CD4-positive, alpha-beta T cell (primary cell): Measurements from ENCODE around the gene SLC5A11. TPM values are rescaled to one million over a fixed set of nuclear protein-coding genes. Genes with fewer than 3 reads are reported as not detected.

Experiments
- ATAC-seq: fragments of 200-7000 bp; cut with Tn5 transposase; one replicate; pipeline ENCODE4 v1.10.0; 2022; ENCODE audit warnings: mild to moderate bottlenecking; ENCODE audit not compliant: poor library complexity
- CTCF ChIA-PET: fragments of 350-600 bp; sonication (Branson Sonifier 250); formaldehyde crosslinking; loops from one replicate; lab custom pipeline; 2021; ENCODE audit warnings: antibody characterized with exemption, inconsistent platforms; lab: Charles Lee
- POLR2A ChIA-PET: fragments of 350-600 bp; sonication (Branson Sonifier 250); formaldehyde crosslinking; loops from one replicate; lab custom pipeline; 2021; ENCODE audit warnings: antibody characterized with exemption, inconsistent platforms; lab: Charles Lee
- DNase-seq, 14 experiments: peaks; one replicate each; pipeline ENCODE4 v3.0.0-alpha.2; 2013 to 2020; ENCODE audit warnings: mixed read lengths in 2 of 14
- H3K27ac ChIP-seq, 2 donors: one replicate each; pipeline versions ENCODE4 v1.5.1 to v1.7.0; 2013; ENCODE audit warnings: low read length in 2 of 2, low read depth in 1 of 2, mild to moderate bottlenecking in 1 of 2
- H3K27me3 ChIP-seq, 2 experiments: 1 replicate in 1 of 2; 2 replicates in 1 of 2; pipeline versions ENCODE4 v1.6.1 to v1.7.0; 2013; ENCODE audit warnings: low read length in 2 of 2, control low read depth in 1 of 2, mild to moderate bottlenecking in 1 of 2, moderate library complexity in 1 of 2; ENCODE audit not compliant: insufficient read depth in 2 of 2, control insufficient read depth in 1 of 2
- H3K36me3 ChIP-seq: one replicate; pipeline ENCODE4 v1.6.1; 2013; ENCODE audit warnings: low read length, control low read depth; ENCODE audit not compliant: insufficient read depth
- H3K4me1 ChIP-seq: one replicate; pipeline ENCODE4 v1.6.1; 2013; ENCODE audit warnings: low read length, control low read depth; ENCODE audit not compliant: insufficient read depth
- H3K4me3 ChIP-seq: one replicate; pipeline ENCODE4 v1.5.1; 2013; ENCODE audit warnings: mild to moderate bottlenecking, low read length, moderate library complexity
- H3K9me3 ChIP-seq, 2 experiments: 1 replicate in 1 of 2; 2 replicates in 1 of 2; pipeline versions ENCODE4 v1.6.1 to v1.7.0; 2013; ENCODE audit warnings: low read length in 2 of 2, mild to moderate bottlenecking in 2 of 2, control low read depth in 1 of 2, moderate library complexity in 1 of 2; ENCODE audit not compliant: control insufficient read depth in 1 of 2, insufficient read depth in 1 of 2
- H3K27ac Mint-ChIP-seq: one replicate; pipeline ENCODE4 v1.8.0; 2020; ENCODE audit warnings: mixed read lengths
- H3K27me3 Mint-ChIP-seq: one replicate; pipeline ENCODE4 v1.8.0; 2021; ENCODE audit warnings: mixed read lengths
- H3K36me3 Mint-ChIP-seq: one replicate; pipeline ENCODE4 v1.8.0; 2021; ENCODE audit warnings: low read depth, mixed read lengths
- H3K4me1 Mint-ChIP-seq: one replicate; pipeline ENCODE4 v1.8.0; 2021; ENCODE audit warnings: low read depth, mixed read lengths
- H3K4me3 Mint-ChIP-seq: one replicate; pipeline ENCODE4 v1.8.0; 2020; ENCODE audit warnings: mild to moderate bottlenecking, mixed read lengths
- H3K9me3 Mint-ChIP-seq: one replicate; pipeline ENCODE4 v1.8.0; 2020; ENCODE audit warnings: mixed read lengths
- intact Hi-C, 2 experiments: fragments of 100-400 bp; cut with DNase I in 1 of 2; cut with micrococcal nuclease in 1 of 2; formaldehyde crosslinking; loops; one replicate each; pipeline versions ENCODE4 v1.15.1 to v1.9.0; 2023 to 2025; cut with DNase I, micrococcal nuclease
- total RNA-seq, 174 experiments: library from RNA in 2 of 174; stranded (reverse) in 2 of 174; gene quantifications; one replicate each; pipeline ENCODE4 v1.2.3 and lab custom pipeline; 2021 to 2026
- TF ChIP-seq, protein P1 (sequence below): fragments of 200-600 bp; IDR thresholded peaks from one replicate; pipeline ENCODE4 v1.8.0; 2022; ENCODE audit warnings: antibody characterized with exemption, mild to moderate bottlenecking

The SLC5A11 gene
- total RNA-seq, 2 experiments from 2014 or later, result 0.11 to 0.44 TPM

DNA sequence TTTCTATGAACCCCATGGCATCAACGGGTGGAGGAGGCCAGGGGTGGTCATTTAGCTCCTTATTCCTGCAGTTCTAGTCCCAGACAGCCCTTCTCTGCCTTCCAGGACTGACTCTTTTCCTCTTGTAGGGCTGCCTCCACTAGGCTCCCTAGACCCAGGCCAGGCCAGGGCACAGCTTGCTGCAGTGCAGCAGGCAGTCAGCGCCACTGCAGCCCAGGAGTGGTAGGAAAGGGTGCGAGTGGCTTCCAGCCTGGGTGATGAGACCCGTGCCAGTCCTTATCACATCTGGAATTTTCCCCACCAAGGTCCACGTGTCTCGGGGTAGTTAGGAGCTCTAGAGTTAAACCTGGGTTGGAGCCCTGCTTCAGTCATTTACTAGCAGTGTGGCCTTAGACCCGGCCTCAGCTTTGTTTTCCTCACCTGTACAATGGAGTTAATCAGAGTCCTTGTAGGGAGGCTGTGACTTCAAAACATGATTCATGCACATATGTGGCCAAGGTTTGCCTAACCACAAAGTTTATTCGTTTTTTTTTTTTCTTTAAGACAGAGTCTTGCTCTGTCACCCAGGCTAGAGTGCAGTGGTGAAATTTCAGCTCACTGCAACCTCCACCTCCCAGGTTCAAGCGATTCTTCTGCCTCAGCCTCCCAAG lies 4.7 kb downstream of the SLC5A11 start:
- H3K9me3 Mint-ChIP-seq, result no peaks in the 10 kb centered on the region
- no peak overlapping the region for H3K4me3 Mint-ChIP-seq
- Histone ChIP-seq H3K27ac (no peak overlapping the region), H3K27me3 (no peaks in the 10 kb centered on the region), H3K36me3 (no peaks in the 10 kb centered on the region), H3K4me3 (no peak overlapping the region), H3K4me1 (no peaks in the 10 kb centered on the region), H3K9me3 (no peaks in the 10 kb centered on the region)
- TF ChIP-seq, protein P1, sequence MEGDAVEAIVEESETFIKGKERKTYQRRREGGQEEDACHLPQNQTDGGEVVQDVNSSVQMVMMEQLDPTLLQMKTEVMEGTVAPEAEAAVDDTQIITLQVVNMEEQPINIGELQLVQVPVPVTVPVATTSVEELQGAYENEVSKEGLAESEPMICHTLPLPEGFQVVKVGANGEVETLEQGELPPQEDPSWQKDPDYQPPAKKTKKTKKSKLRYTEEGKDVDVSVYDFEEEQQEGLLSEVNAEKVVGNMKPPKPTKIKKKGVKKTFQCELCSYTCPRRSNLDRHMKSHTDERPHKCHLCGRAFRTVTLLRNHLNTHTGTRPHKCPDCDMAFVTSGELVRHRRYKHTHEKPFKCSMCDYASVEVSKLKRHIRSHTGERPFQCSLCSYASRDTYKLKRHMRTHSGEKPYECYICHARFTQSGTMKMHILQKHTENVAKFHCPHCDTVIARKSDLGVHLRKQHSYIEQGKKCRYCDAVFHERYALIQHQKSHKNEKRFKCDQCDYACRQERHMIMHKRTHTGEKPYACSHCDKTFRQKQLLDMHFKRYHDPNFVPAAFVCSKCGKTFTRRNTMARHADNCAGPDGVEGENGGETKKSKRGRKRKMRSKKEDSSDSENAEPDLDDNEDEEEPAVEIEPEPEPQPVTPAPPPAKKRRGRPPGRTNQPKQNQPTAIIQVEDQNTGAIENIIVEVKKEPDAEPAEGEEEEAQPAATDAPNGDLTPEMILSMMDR, result no peak
- ATAC-seq, result no peak
- no peaks in the 10 kb centered on the region for H3K27me3 Mint-ChIP-seq
- intact Hi-C loops, result no loop called here
- H3K27ac Mint-ChIP-seq, result no peak overlapping the region
- CTCF ChIA-PET, result interaction anchor here (1.1 kb wide), 1 partner anchor 16 kb away, joined by 3 read pairs; no protein-coding TSS in a partner anchor
- no peak for DNase-seq
- H3K4me1 Mint-ChIP-seq, result no peaks in the 10 kb centered on the region
- H3K36me3 Mint-ChIP-seq, result no peaks in the 10 kb centered on the region
- POLR2A ChIA-PET, result no interaction called here

DNA sequence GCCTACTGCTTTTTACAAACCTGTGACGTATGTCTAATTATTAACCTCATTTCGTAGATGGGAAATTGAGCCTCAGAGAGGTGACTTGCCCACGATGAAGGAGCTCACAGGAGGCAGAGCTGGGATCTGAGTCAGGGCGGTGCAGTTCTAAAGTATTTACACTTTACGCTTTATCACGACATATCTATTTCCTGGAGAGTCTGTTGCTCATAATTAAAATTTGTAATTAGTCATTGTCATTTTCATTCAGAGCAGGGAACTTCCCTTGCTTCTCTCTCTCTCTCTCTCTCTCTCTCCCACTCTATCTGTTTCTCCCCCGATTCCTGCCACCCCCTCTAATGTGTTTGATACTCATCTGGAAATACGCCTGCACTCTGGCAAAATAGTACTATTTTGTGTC lies 5.9 kb downstream of the SLC5A11 start:
- no peak overlapping the region for H3K27ac Mint-ChIP-seq
- Histone ChIP-seq H3K27me3 (no peaks in the 10 kb centered on the region), H3K4me1 (no peaks in the 10 kb centered on the region), H3K27ac (no peak overlapping the region), H3K4me3 (no peak overlapping the region), H3K9me3 (peaks cover 0 to under 1% of the 10 kb centered on the region in 2 experiments), H3K36me3 (no peaks in the 10 kb centered on the region)
- no peak overlapping the region for H3K4me3 Mint-ChIP-seq
- H3K27me3 Mint-ChIP-seq, result no peaks in the 10 kb centered on the region
- CTCF ChIA-PET, result interaction anchor here (1.0 kb wide), 1 partner anchor 16 kb away, joined by 3 read pairs; no protein-coding TSS in a partner anchor
- H3K4me1 Mint-ChIP-seq, result no peaks in the 10 kb centered on the region
- intact Hi-C loops, result no loop called here
- POLR2A ChIA-PET, result no interaction called here
- DNase-seq (no peak), ATAC-seq (no peak)
- H3K36me3 Mint-ChIP-seq, result no peaks in the 10 kb centered on the region
- TF ChIP-seq, protein P1, result no peak
- no peaks in the 10 kb centered on the region for H3K9me3 Mint-ChIP-seq

DNA sequence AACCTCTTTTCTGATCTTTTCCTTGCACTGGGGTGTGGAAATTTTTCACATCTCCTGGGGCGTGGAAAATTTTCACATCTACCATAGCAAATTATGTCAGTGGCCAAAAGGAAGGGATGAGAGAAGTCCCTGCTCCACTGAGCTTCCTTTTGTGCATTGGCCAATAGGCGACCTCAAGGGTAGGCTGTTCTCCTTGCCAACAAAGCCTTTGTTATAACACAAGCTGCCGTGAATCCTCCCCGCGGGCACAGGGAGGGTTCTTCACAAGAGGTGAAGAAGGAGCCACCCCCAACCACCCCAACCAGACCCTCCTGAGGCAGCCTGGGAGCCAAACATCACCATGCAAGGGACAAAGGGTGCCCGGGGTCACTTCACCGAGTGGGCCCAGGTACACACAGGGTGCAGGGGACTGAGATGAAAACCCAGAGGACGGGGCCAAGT lies 6.5 kb downstream of the SLC5A11 start:
- DNase-seq (no peak), ATAC-seq (no peak)
- no peaks in the 10 kb centered on the region for H3K4me1 ChIP-seq
- no peak overlapping the region for H3K27ac Mint-ChIP-seq
- H3K36me3 ChIP-seq, result no peaks in the 10 kb centered on the region
- no peaks in the 10 kb centered on the region for H3K27me3 ChIP-seq
- no peak overlapping the region for H3K27ac ChIP-seq
- H3K4me1 Mint-ChIP-seq, result no peaks in the 10 kb centered on the region
- intact Hi-C loops, result no loop called here
- H3K4me3 ChIP-seq, result no peak overlapping the region
- POLR2A ChIA-PET, result no interaction called here
- H3K4me3 Mint-ChIP-seq, result no peak overlapping the region
- no peaks in the 10 kb centered on the region for H3K36me3 Mint-ChIP-seq
- no peaks in the 10 kb centered on the region for H3K27me3 Mint-ChIP-seq
- TF ChIP-seq, protein P1, result no peak
- CTCF ChIA-PET, result interaction anchor here (1.0 kb wide), 1 partner anchor 16 kb away, joined by 3 read pairs; no protein-coding TSS in a partner anchor
- H3K9me3 Mint-ChIP-seq, result no peaks in the 10 kb centered on the region
- H3K9me3 ChIP-seq, result peaks cover 0 to 4% of the 10 kb centered on the region in 2 experiments
